ENCODE results near the gene DRD3. TPM values are rescaled to one million over a fixed set of nuclear protein-coding genes. Genes with fewer than 3 reads are reported as not detected.

DRD3 gene
- total and polyA plus RNA-seq, 2 donors (not counting 3 experiments of a cell fraction or from before 2014, with no cell fraction given), result not detected

DNA sequence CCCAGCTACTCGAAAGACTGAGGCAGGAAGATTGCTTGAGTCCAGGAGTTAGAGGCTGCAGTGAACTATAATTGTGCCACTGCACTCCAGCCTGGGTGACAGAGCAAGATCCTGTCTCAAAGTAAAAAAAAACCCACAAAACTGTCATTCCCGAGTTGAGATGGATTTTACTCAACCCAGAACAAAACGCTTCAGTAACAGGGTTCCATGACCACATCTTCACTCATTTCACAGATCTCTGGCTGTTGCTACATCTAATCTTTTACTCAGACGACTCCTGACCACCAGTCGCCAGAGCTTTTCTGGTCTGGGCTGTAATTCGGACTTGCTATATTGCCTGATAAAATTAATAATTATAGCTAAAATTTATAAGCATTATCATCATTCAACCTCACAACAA is 2.4 kb downstream of the DRD3 start:
- H3K4me2 ChIP-seq (ENCODE audit: insufficient read depth, low read length), result no peak overlapping the region
- no peaks in the 10 kb centered on the region for H3K9me3 ChIP-seq (replicated peaks; ENCODE audit: control insufficient read depth, insufficient read depth, low read length)
- no peaks in the 10 kb centered on the region for H4K20me1 ChIP-seq (replicated peaks; ENCODE audit: control insufficient read depth, extremely low read depth, insufficient read depth, low read length)
- H3K27me3 ChIP-seq (ENCODE audit: control insufficient read depth in 2 of 2, insufficient read depth in 2 of 2, low read length in 2 of 2), result peaks cover 10 to 12% of the 10 kb centered on the region in 2 experiments
- no peaks in the 10 kb centered on the region for H3K79me2 ChIP-seq (ENCODE audit: control insufficient read depth, insufficient read depth, low read length)
- intact Hi-C loops (cut with micrococcal nuclease) (no loop called here), dilution Hi-C loops (cut with MboI; ENCODE audit: extremely low pct_ligation_motif_present, low sequenced_read_pairs) (no loop called here)
- ChIA-PET POLR2A (no interaction called here), CTCF (interaction anchor here (0.6 to 2.1 kb wide), 4 partner anchors 18 to 334 kb away, joined by 3 to 5 read pairs (median 4); no protein-coding TSS in a partner anchor)
- H2AFZ ChIP-seq (ENCODE audit: low read depth, low read length), result no peak overlapping the region
- no peak overlapping the region for H3K9ac ChIP-seq (replicated peaks; ENCODE audit: extremely low read depth, insufficient read depth, low read length)
- DNase-seq (ENCODE audit: low read depth, low spot score) (no peak), FAIRE-seq (no peak)
- no peaks in the 10 kb centered on the region for H3K36me3 ChIP-seq (ENCODE audit: control insufficient read depth in 2 of 2, extremely low read depth in 1 of 2, insufficient read depth in 2 of 2, low read length in 2 of 2)
- no peak overlapping the region for H3K4me3 ChIP-seq (replicated peaks in 1 of 3; ENCODE audit: insufficient read depth in 1 of 3, low read depth in 1 of 3, low read length in 3 of 3)
- H3K27ac ChIP-seq (ENCODE audit: insufficient read depth, low read depth, low read length), result no peak overlapping the region
- no peaks in the 10 kb centered on the region for H3K9me1 ChIP-seq (replicated peaks; ENCODE audit: control insufficient read depth, extremely low read depth, insufficient read depth, low read length)
- H3K4me1 ChIP-seq (ENCODE audit: control insufficient read depth, extremely low read depth, insufficient read depth, low read length), result no peaks in the 10 kb centered on the region
- no TSS peak for BruUV-seq (replicated peaks)
- TF ChIP-seq, protein P1, sequence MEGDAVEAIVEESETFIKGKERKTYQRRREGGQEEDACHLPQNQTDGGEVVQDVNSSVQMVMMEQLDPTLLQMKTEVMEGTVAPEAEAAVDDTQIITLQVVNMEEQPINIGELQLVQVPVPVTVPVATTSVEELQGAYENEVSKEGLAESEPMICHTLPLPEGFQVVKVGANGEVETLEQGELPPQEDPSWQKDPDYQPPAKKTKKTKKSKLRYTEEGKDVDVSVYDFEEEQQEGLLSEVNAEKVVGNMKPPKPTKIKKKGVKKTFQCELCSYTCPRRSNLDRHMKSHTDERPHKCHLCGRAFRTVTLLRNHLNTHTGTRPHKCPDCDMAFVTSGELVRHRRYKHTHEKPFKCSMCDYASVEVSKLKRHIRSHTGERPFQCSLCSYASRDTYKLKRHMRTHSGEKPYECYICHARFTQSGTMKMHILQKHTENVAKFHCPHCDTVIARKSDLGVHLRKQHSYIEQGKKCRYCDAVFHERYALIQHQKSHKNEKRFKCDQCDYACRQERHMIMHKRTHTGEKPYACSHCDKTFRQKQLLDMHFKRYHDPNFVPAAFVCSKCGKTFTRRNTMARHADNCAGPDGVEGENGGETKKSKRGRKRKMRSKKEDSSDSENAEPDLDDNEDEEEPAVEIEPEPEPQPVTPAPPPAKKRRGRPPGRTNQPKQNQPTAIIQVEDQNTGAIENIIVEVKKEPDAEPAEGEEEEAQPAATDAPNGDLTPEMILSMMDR (IDR thresholded peaks at IDR 0.05; ENCODE audit: extremely low read depth in 1 of 2, insufficient read depth in 1 of 2, low read depth in 1 of 2, low read length in 2 of 2), result no peak
- TF ChIP-seq FOS (IDR thresholded peaks at IDR 0.05; ENCODE audit: borderline replicate concordance, insufficient read depth, low read length) (no peak), GATA2 (IDR thresholded peaks at IDR 0.05; ENCODE audit: insufficient read depth, insufficient read length, low read depth, low read length) (no peak), JUN (IDR thresholded peaks at IDR 0.05; ENCODE audit: borderline replicate concordance, insufficient read depth, insufficient read length, low read depth) (no peak), POLR2A (IDR thresholded peaks at IDR 0.05; ENCODE audit: low read depth, low read length) (no peak), MYC (IDR thresholded peaks at IDR 0.05; ENCODE audit: low read depth, low read length) (no peak), POLR2AphosphoS5 (IDR thresholded peaks at IDR 0.05; ENCODE audit: insufficient read depth, low read depth, low read length) (no peak), EZH2 (IDR thresholded peaks at IDR 0.05; ENCODE audit: borderline replicate concordance, low read depth, low read length, severe bottlenecking) (no peak)
- TF ChIP-seq, protein P2, sequence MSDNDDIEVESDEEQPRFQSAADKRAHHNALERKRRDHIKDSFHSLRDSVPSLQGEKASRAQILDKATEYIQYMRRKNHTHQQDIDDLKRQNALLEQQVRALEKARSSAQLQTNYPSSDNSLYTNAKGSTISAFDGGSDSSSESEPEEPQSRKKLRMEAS (IDR thresholded peaks at IDR 0.05; ENCODE audit: insufficient read depth, insufficient read length), result no peak
